Fibroblast of lung (primary cell): ENCODE measurements around the gene ATP6V1G2.

Source experiments
- CTCF ChIP-seq, 2 donors: IDR thresholded peaks in 1 of 2; conservative IDR thresholded peaks in 1 of 2; 1 replicate in 1 of 2; 2 replicates in 1 of 2; pipeline ENCODE4 v1.5.1; 2011 to 2012; ENCODE audit warnings: low read length in 2 of 2, control low read depth in 1 of 2, inconsistent platforms in 1 of 2, low read depth in 1 of 2, mild to moderate bottlenecking in 1 of 2
- EZH2 ChIP-seq: IDR thresholded peaks from 2 replicates; pipeline ENCODE4 v1.5.1; 2012; ENCODE audit warnings: low read length, control low read depth, mild to moderate bottlenecking; ENCODE audit errors: missing control alignments

GRCh38 chr6:31572041-31572911 lies 25.9 kb upstream of the ATP6V1G2 start, which contains the start of gene LTA:
- TF ChIP-seq CTCF (conservative IDR thresholded peaks at IDR 0.05 in 1 of 2, IDR thresholded peaks at IDR 0.05 in 1 of 2; ENCODE audit: low read depth in 1 of 2, low read length in 2 of 2) (no peak), EZH2 (no peak)
